Large intestine (tissue), 3 donors: Measurements from ENCODE around the gene TECPR2. TPM values are rescaled to one million over a fixed set of nuclear protein-coding genes. Genes with fewer than 3 reads are reported as not detected.

Experiments
- DNase-seq, 2 donors: peaks; one replicate each; pipeline versions ENCODE4 v3.0.0 to v3.0.0-alpha.2; 2013
- H3K27ac ChIP-seq: one replicate; pipeline ENCODE4 v1.5.1; 2013; ENCODE audit warnings: low read length
- H3K27me3 ChIP-seq: 2 replicates; pipeline ENCODE4 v1.6.1; 2013; ENCODE audit warnings: low read length; ENCODE audit not compliant: control insufficient read depth, insufficient read depth
- H3K36me3 ChIP-seq: 2 replicates; pipeline ENCODE4 v1.6.1; 2013; ENCODE audit warnings: low read length; ENCODE audit not compliant: control insufficient read depth, insufficient read depth
- H3K4me1 ChIP-seq: one replicate; pipeline ENCODE4 v1.6.1; 2013; ENCODE audit warnings: low read length; ENCODE audit not compliant: control insufficient read depth, insufficient read depth
- H3K4me3 ChIP-seq: one replicate; pipeline ENCODE4 v1.5.1; 2013; ENCODE audit warnings: low read length
- H3K9me3 ChIP-seq: one replicate; pipeline ENCODE4 v1.6.1; 2013; ENCODE audit warnings: mild to moderate bottlenecking, low read depth, low read length, moderate library complexity; ENCODE audit not compliant: control insufficient read depth
- WGBS: methylation state at CpG from one replicate; pipeline ENCODE4 v1.1.5; 2013; ENCODE audit warnings: low lambda C conversion rate; ENCODE audit not compliant: insufficient coverage; 5-methylcytosine and 5-hydroxymethylcytosine counted together
- polyA plus RNA-seq: library from polyadenylated mRNA; unstranded; fragments of 120-200 nt; gene quantifications from one replicate; pipeline ENCODE4 v1.2.1, GENCODE V29; 2013

Gene TECPR2
- polyA plus RNA-seq, 1 donor, result 10.6 TPM

GRCh38 chr14:102508410-102508773 lies 145.7 kb downstream of the TECPR2 start:
- Histone ChIP-seq H3K4me3 (peak overlapping the region; percentile 81), H3K27me3 (no peaks in the 10 kb centered on the region), H3K4me1 (peaks cover 47% of the 10 kb centered on the region), H3K36me3 (peaks cover 16% of the 10 kb centered on the region), H3K9me3 (no peaks in the 10 kb centered on the region), H3K27ac (peak overlapping the region; percentile 96)
- no CpG with 5 or more reads among the region's 14 CpGs for WGBS
- DNase-seq, result peak; percentile 78 to 94

GRCh38 chr14:102508774-102509745 lies 146.3 kb downstream of the TECPR2 start:
- no CpG with 5 or more reads among the region's 110 CpGs for WGBS
- peaks cover 16% of the 10 kb centered on the region for H3K36me3 ChIP-seq
- H3K9me3 ChIP-seq, result no peaks in the 10 kb centered on the region
- no peaks in the 10 kb centered on the region for H3K27me3 ChIP-seq
- DNase-seq, result peak in 1 of 2 donors; percentile 85
- H3K27ac ChIP-seq, result peak overlapping the region; percentile 96
- H3K4me3 ChIP-seq, result peak overlapping the region; percentile 81
- peaks cover 47% of the 10 kb centered on the region for H3K4me1 ChIP-seq

GRCh38 chr14:102509746-102510615 lies 147.2 kb downstream of the TECPR2 start, which contains the start of gene ANKRD9:
Gene ANKRD9 (minus strand): TSS chr14:102509776. CDS start chr14:102507889, 1,887 bp downstream.
- H3K4me1 ChIP-seq, result peaks cover 40% of the 10 kb centered on the region
- H3K36me3 ChIP-seq, result peaks cover 16% of the 10 kb centered on the region
- peak; percentile 93 to 95 for DNase-seq
- H3K9me3 ChIP-seq, result no peaks in the 10 kb centered on the region
- peak within 1 kb of the TSS; percentile 81 for H3K4me3 ChIP-seq
- no CpG with 5 or more reads among the region's 91 CpGs for WGBS
- H3K27ac ChIP-seq, result peak within 1 kb of the TSS; percentile 96
- no peaks in the 10 kb centered on the region for H3K27me3 ChIP-seq

GRCh38 chr14:102510616-102511520 lies 148.1 kb downstream of the TECPR2 start:
- Histone ChIP-seq H3K27ac (peak overlapping the region; percentile 96), H3K36me3 (peaks cover 9% of the 10 kb centered on the region), H3K4me1 (peaks cover 42% of the 10 kb centered on the region), H3K27me3 (no peaks in the 10 kb centered on the region), H3K9me3 (no peaks in the 10 kb centered on the region), H3K4me3 (peak overlapping the region; percentile 80)
- peak; percentile 87 to 91 for DNase-seq
- WGBS, result no CpG with 5 or more reads among the region's 19 CpGs

GRCh38 chr14:102511538-102511937 lies 148.8 kb downstream of the TECPR2 start:
- H3K9me3 ChIP-seq, result no peaks in the 10 kb centered on the region
- WGBS, result no CpG with 5 or more reads among the region's 5 CpGs
- H3K4me1 ChIP-seq, result peaks cover 45% of the 10 kb centered on the region
- peak; percentile 90 to 92 for DNase-seq
- no peak overlapping the region for H3K4me3 ChIP-seq
- H3K27me3 ChIP-seq, result no peaks in the 10 kb centered on the region
- H3K27ac ChIP-seq, result peak overlapping the region; percentile 96
- peaks cover 3% of the 10 kb centered on the region for H3K36me3 ChIP-seq

- no CpG with 5 or more reads among the region's 11 CpGs for WGBS
- Histone ChIP-seq H3K27me3 (no peaks in the 10 kb centered on the region), H3K4me1 (peaks cover 44% of the 10 kb centered on the region), H3K36me3 (no peaks in the 10 kb centered on the region), H3K27ac (peak overlapping the region; percentile 96), H3K4me3 (no peak overlapping the region), H3K9me3 (no peaks in the 10 kb centered on the region)
- no peak for DNase-seq
These were observed 150.1 kb downstream of the TECPR2 start for GRCh38 chr14:102512793-102513300.

GRCh38 chr14:102513899-102514772 lies 151.4 kb downstream of the TECPR2 start:
- Histone ChIP-seq H3K27ac (no peak overlapping the region), H3K9me3 (no peaks in the 10 kb centered on the region), H3K4me1 (peaks cover 40% of the 10 kb centered on the region), H3K36me3 (no peaks in the 10 kb centered on the region), H3K4me3 (no peak overlapping the region), H3K27me3 (no peaks in the 10 kb centered on the region)
- DNase-seq, result no peak
- 94% methylated on average over 4 of the region's 21 CpGs for WGBS

- no peak overlapping the region for H3K4me3 ChIP-seq
- H3K27ac ChIP-seq, result no peak overlapping the region
- H3K36me3 ChIP-seq, result no peaks in the 10 kb centered on the region
- no peak for DNase-seq
- H3K27me3 ChIP-seq, result no peaks in the 10 kb centered on the region
- H3K4me1 ChIP-seq, result peaks cover 38% of the 10 kb centered on the region
- H3K9me3 ChIP-seq, result no peaks in the 10 kb centered on the region
- no CpG with 5 or more reads among the region's 12 CpGs for WGBS
These were observed 152.4 kb downstream of the TECPR2 start for GRCh38 chr14:102514987-102515733.
